B cell (primary cell): ENCODE data around the gene CDYL. TPM values are rescaled to one million over a fixed set of nuclear protein-coding genes. Genes with fewer than 3 reads are reported as not detected.

Experiments used
- ATAC-seq: fragments of 200-7000 bp; cut with Tn5 transposase; one replicate; pipeline ENCODE4 v1.10.0; 2021; ENCODE audit warnings: low read depth, mild to moderate bottlenecking, moderate number of reproducible peaks, moderate library complexity
- CTCF ChIA-PET: fragments of 350-600 bp; sonication (Branson Sonifier 250); formaldehyde crosslinking; loops from one replicate; lab custom pipeline; 2021; ENCODE audit warnings: antibody characterized with exemption, inconsistent platforms; lab: Charles Lee
- POLR2A ChIA-PET: fragments of 350-600 bp; sonication (Branson Sonifier 250); formaldehyde crosslinking; loops from one replicate; lab custom pipeline; 2021; ENCODE audit warnings: antibody characterized with exemption; lab: Charles Lee
- DNase-seq: peaks from one replicate; pipeline ENCODE4 v3.0.0; 2013
- H2AFZ ChIP-seq: 2 replicates; pipeline ENCODE4 v1.6.1; 2012; ENCODE audit warnings: mild to moderate bottlenecking, low read depth, low read length; ENCODE audit not compliant: insufficient read depth, poor library complexity, severe bottlenecking
- H3K27ac ChIP-seq, 2 donors: 1 replicate in 1 of 2; 2 replicates in 1 of 2; pipeline ENCODE4 v1.5.1; 2012 to 2013; ENCODE audit warnings: low read length in 2 of 2, mild to moderate bottlenecking in 2 of 2, moderate library complexity in 1 of 2
- H3K27me3 ChIP-seq, 4 experiments: fragments of 200-600 bp in 1 of 4; sonication (generic) in 1 of 4; replicated peaks in 1 of 4; 1 replicate in 2 of 4; 2 replicates in 2 of 4; pipeline versions ENCODE4 v1.6.1 to v1.7.0; 2013 to 2016; ENCODE audit warnings: low read length in 3 of 4, mild to moderate bottlenecking in 2 of 4, mixed read lengths in 1 of 4, moderate library complexity in 1 of 4; ENCODE audit not compliant: insufficient read depth in 4 of 4, control insufficient read depth in 3 of 4; ENCODE audit errors: control extremely low read depth in 1 of 4
- H3K36me3 ChIP-seq, 2 experiments: replicated peaks in 1 of 2; 1 replicate in 1 of 2; 2 replicates in 1 of 2; pipeline versions ENCODE4 v1.6.1 to v1.7.1; 2013; ENCODE audit warnings: low read length in 1 of 2; ENCODE audit not compliant: insufficient read depth in 2 of 2, control insufficient read depth in 1 of 2; ENCODE audit errors: control extremely low read depth in 1 of 2, extremely low read depth in 1 of 2
- H3K4me1 ChIP-seq, 2 donors: fragments of 200-600 bp in 1 of 2; sonication (generic) in 1 of 2; 1 replicate in 1 of 2; 2 replicates in 1 of 2; pipeline versions ENCODE4 v1.5.1 to v1.6.1; 2013 to 2017; ENCODE audit warnings: low read length in 2 of 2; ENCODE audit not compliant: control insufficient read depth in 2 of 2, insufficient read depth in 2 of 2
- H3K4me2 ChIP-seq: replicated peaks from 2 replicates; pipeline ENCODE3; 2012; ENCODE audit warnings: mild to moderate bottlenecking, low read depth, low read length; ENCODE audit not compliant: poor library complexity, severe bottlenecking
- H3K4me3 ChIP-seq, 5 experiments: fragments of 200-600 bp in 1 of 5; sonication (generic) in 1 of 5; 1 replicate in 3 of 5; 2 replicates in 2 of 5; pipeline versions ENCODE4 v1.5.1 to v1.7.0; 2011 to 2016; ENCODE audit warnings: low read length in 4 of 5, mild to moderate bottlenecking in 4 of 5, low read depth in 2 of 5, control low read depth in 1 of 5, moderate library complexity in 1 of 5; ENCODE audit not compliant: insufficient read depth in 1 of 5; ENCODE audit errors: control extremely low read depth in 1 of 5, extremely low read depth in 1 of 5
- H3K79me2 ChIP-seq: fragments of 200-600 bp; sonication (generic); one replicate; pipeline ENCODE4 v1.6.0; 2016; ENCODE audit warnings: low read length; ENCODE audit not compliant: control insufficient read depth, insufficient read depth
- H3K9ac ChIP-seq: fragments of 200-600 bp; sonication (generic); 2 replicates; pipeline ENCODE4 v1.6.1; 2017; ENCODE audit warnings: mild to moderate bottlenecking, low read length, moderate library complexity
- H3K9me3 ChIP-seq, 3 donors: one replicate each; pipeline versions ENCODE4 v1.6.1 to v1.7.1; 2013; ENCODE audit warnings: low read length in 2 of 3; ENCODE audit not compliant: control insufficient read depth in 2 of 3, insufficient read depth in 1 of 3; ENCODE audit errors: control extremely low read depth in 1 of 3
- H4K20me1 ChIP-seq: 2 replicates; pipeline ENCODE4 v1.6.0; 2012; ENCODE audit warnings: mild to moderate bottlenecking, low read length; ENCODE audit not compliant: insufficient read depth, control insufficient read depth, poor library complexity, severe bottlenecking
- H3K27ac Mint-ChIP-seq: one replicate; pipeline ENCODE4 v1.8.0; 2021; ENCODE audit warnings: mixed read lengths
- H3K27me3 Mint-ChIP-seq: one replicate; pipeline ENCODE4 v1.8.0; 2021; ENCODE audit warnings: mixed read lengths
- H3K4me1 Mint-ChIP-seq: one replicate; pipeline ENCODE4 v1.8.0; 2021; ENCODE audit warnings: mixed read lengths
- H3K4me3 Mint-ChIP-seq: one replicate; pipeline ENCODE4 v1.8.0; 2021; ENCODE audit warnings: mixed read lengths
- H3K9me3 Mint-ChIP-seq: one replicate; pipeline ENCODE4 v1.8.0; 2022; ENCODE audit warnings: mixed read lengths; ENCODE audit not compliant: insufficient read depth
- EZH2 ChIP-seq: IDR thresholded peaks from 2 replicates; pipeline ENCODE4 v1.6.1; 2012; ENCODE audit warnings: borderline replicate concordance, low read depth, mild to moderate bottlenecking, moderate library complexity, low read length; ENCODE audit not compliant: insufficient read depth, poor library complexity, severe bottlenecking
- WGBS: methylation state at CpG from one replicate; pipeline ENCODE4 v1.1.5; 2013; ENCODE audit warnings: missing lambda C conversion rate; ENCODE audit not compliant: insufficient coverage; 5-methylcytosine and 5-hydroxymethylcytosine counted together
- intact Hi-C: fragments of 100-400 bp; cut with micrococcal nuclease; formaldehyde crosslinking; loops from one replicate; pipeline ENCODE4 v1.10.0; 2022
- polyA plus RNA-seq: library from polyadenylated mRNA; depleted of rRNA; stranded (reverse); fragments of >200 nt; gene quantifications from 2 replicates; pipeline ENCODE4 v1.2.3, GENCODE V29; 2012
- total RNA-seq, 2 donors: library from RNA; stranded (reverse); fragments of 120-200 nt in 1 of 2; gene quantifications; 1 replicate in 1 of 2; 2 replicates in 1 of 2; pipeline versions ENCODE4 v1.2.3 to v1.2.4, GENCODE V29; 2013 to 2022
- TF ChIP-seq, protein P1 (sequence below): fragments of 200-600 bp; IDR thresholded peaks from one replicate; pipeline ENCODE4 v1.8.0; 2022; ENCODE audit warnings: antibody characterized with exemption, mild to moderate bottlenecking

The CDYL gene
- total and polyA plus RNA-seq, 2 donors (not counting 1 experiment from before 2014, with no cell fraction given), result 15.6 to 63.0 TPM

DNA sequence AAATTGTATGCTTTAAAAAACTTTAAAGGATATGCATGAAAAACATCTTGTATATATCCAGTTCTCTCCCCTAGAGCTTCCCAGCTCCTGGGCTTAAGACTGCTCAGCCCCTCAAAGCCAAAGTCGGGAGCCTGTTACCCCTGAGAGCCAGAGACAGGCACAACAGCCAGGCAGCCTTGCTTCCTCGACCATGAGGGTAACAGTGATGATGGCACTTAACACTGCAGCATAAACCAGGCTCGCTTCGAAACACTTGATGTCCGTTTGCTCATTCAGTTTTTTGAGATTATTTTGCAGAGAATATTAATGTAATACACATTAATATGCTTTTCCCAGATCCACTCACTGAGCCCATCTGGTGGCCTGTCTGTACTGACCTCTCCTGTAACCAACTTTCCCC is 180.4 kb downstream of the CDYL start:
- Histone ChIP-seq H3K27ac (no peak overlapping the region), H3K27me3 (no peaks in the 10 kb centered on the region), H3K4me2 (no peak overlapping the region), H2AFZ (no peak overlapping the region), H3K4me3 (no peak overlapping the region), H3K36me3 (peaks cover 5 to 17% of the 10 kb centered on the region in 2 experiments), H3K9ac (no peak overlapping the region), H3K9me3 (no peaks in the 10 kb centered on the region), H3K4me1 (no peaks in the 10 kb centered on the region), H3K79me2 (no peaks in the 10 kb centered on the region), H4K20me1 (no peaks in the 10 kb centered on the region)
- ChIA-PET CTCF (no interaction called here), POLR2A (no interaction called here)
- Mint-ChIP-seq H3K27ac (no peak overlapping the region), H3K27me3 (no peaks in the 10 kb centered on the region), H3K4me1 (no peaks in the 10 kb centered on the region), H3K4me3 (no peak overlapping the region), H3K9me3 (no peaks in the 10 kb centered on the region)
- WGBS, result 100% methylated on average over 2 of the region's 5 CpGs
- no peak for ATAC-seq
- DNase-seq, result no peak
- intact Hi-C loops, result no loop called here
- TF ChIP-seq, protein P1, sequence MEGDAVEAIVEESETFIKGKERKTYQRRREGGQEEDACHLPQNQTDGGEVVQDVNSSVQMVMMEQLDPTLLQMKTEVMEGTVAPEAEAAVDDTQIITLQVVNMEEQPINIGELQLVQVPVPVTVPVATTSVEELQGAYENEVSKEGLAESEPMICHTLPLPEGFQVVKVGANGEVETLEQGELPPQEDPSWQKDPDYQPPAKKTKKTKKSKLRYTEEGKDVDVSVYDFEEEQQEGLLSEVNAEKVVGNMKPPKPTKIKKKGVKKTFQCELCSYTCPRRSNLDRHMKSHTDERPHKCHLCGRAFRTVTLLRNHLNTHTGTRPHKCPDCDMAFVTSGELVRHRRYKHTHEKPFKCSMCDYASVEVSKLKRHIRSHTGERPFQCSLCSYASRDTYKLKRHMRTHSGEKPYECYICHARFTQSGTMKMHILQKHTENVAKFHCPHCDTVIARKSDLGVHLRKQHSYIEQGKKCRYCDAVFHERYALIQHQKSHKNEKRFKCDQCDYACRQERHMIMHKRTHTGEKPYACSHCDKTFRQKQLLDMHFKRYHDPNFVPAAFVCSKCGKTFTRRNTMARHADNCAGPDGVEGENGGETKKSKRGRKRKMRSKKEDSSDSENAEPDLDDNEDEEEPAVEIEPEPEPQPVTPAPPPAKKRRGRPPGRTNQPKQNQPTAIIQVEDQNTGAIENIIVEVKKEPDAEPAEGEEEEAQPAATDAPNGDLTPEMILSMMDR, result no peak
- no peak for TF ChIP-seq EZH2

- H4K20me1 ChIP-seq, result no peaks in the 10 kb centered on the region
- POLR2A ChIA-PET, result no interaction called here
- H3K36me3 ChIP-seq, result peaks cover 5 to 11% of the 10 kb centered on the region in 2 experiments
- no peak overlapping the region for H3K27ac Mint-ChIP-seq
- no peaks in the 10 kb centered on the region for H3K4me1 Mint-ChIP-seq
- H3K27me3 ChIP-seq, result no peaks in the 10 kb centered on the region
- H3K4me3 Mint-ChIP-seq, result no peak overlapping the region
- ATAC-seq (no peak), DNase-seq (no peak)
- H3K9me3 Mint-ChIP-seq, result no peaks in the 10 kb centered on the region
- H3K9ac ChIP-seq, result no peak overlapping the region
- H3K9me3 ChIP-seq, result no peaks in the 10 kb centered on the region
- intact Hi-C loops, result no loop called here
- H3K27me3 Mint-ChIP-seq, result no peaks in the 10 kb centered on the region
- no peaks in the 10 kb centered on the region for H3K79me2 ChIP-seq
- 86% methylated on average over 7 of the region's 9 CpGs for WGBS
- CTCF ChIA-PET, result interaction anchor here (0.7 kb wide), 1 partner anchor 152 kb away, joined by 3 read pairs; no protein-coding TSS in a partner anchor
- no peak for TF ChIP-seq EZH2
- TF ChIP-seq, protein P1, result no peak
- H2AFZ ChIP-seq, result no peak overlapping the region
- no peak overlapping the region for H3K27ac ChIP-seq
- H3K4me2 ChIP-seq, result no peak overlapping the region
- H3K4me3 ChIP-seq, result no peak overlapping the region
- no peaks in the 10 kb centered on the region for H3K4me1 ChIP-seq
Measured at GRCh38 chr6:4957521-4958231, 181.5 kb downstream of the CDYL start.
